SHP77 (cell line): ENCODE data around the gene ABCC3.

Experiments used
- DNase-seq, 2 experiments: peaks; one replicate each; lab custom pipeline; 2025; lab: John Stamatoyannopoulos, UW

Gene ABCC3

DNA sequence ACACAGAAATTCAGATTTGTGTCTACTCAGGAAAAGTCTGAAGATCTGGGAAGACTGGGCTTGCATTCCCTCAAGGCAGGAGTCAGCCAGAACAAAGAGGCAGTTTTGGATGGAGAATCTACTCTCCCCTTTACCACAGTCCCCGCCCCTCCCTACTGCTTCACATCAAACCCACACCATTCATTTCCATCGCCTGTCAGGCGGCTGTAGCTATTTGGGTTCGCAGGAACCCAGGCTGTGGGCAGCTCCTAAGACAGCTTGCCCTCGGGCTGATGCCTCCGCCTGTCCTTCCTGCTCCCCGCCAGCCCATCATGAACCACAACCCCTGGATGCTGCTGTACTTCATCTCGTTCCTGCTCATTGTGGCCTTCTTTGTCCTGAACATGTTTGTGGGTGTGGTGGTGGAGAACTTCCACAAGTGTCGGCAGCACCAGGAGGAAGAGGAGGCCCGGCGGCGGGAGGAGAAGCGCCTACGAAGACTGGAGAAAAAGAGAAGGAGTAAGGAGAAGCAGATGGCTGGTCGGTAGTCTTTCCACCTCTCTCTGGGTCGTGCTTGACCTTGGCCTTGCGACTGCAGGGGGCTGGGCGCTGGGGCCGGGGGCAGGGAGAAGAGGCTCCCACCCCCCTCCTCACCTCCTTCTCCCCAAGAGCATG is 27.0 kb upstream of the ABCC3 start:
- DNase-seq, result no peak

GRCh38 chr17:50608700-50609379 is 25.8 kb upstream of the ABCC3 start:
- peak; percentile 63 to 65 for DNase-seq

DNA sequence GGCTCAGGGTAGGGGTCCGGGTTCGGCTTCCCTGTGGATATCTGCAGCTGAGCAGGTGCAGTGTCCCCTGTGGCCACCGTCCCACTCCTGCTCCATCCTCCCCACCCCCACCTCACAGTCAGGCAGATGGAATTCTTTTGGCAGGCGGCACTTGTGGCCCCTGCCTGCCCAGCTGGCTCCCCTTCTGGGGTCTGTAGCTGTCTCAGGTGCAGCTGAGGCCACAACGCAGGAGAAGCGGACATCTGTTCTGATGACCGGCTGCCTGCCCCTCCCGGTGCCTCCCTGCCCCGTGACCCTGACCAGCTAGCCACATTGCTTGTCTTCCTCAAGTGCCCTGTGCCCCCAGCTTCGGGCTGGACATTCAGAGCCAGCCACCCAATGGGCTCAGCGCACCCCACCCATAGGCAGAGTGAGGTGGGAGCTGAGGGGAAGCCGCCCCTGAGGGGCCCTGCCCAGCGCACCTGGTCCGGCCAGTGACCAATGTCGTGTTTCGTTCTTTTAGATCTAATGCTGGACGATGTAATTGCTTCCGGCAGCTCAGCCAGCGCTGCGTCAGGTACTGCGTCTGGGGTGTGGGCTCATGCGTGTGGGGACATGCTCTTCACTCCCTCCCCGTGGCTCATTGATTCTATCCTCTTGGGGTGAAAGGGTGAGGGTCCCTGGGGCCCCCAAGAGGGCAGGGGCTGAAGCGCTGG is 25.2 kb upstream of the ABCC3 start:
- peak; percentile 65 to 67 for DNase-seq

DNA sequence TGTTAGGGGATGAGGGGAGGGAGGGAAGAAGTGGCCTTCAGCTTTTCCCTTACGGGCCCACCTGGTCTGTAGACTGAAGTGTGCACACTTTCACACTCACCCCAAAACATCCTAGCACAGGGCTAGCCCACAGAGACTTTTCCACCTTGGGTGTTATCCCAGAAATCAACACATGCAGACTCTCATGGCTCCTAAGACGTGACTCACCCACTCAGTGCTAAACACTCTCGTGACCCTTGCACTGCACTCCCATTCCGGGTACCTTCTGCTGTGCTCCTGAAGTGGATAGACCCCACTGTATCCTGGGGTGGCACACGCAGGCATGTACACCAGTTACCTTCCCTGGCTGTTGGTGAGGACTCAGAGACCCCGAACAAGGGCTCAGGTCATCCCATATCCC is 23.0 kb upstream of the ABCC3 start:
- DNase-seq, result no peak

DNA sequence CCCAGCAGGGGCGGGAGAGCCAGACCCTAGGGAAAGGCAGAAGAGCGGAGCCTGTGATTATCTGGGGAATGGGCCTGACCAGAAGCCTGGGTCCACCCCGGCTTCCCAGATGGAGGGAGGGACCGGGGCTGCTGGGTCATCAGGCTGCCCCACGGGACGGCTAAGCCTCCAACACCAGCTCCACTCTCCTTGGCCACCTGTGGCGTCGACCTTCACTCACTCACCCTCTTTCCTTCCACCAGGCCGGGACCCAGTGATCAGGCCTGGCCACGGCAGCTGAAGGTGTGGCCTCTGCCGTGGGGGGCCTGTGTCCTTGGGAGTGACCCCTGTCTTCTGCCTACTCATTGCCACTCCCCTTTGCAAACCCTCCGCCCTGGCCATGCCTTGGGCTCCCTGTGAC is 22.4 kb upstream of the ABCC3 start:
- no peak for DNase-seq

- DNase-seq, result no peak
These were observed 21.4 kb upstream of the ABCC3 start for GRCh38 chr17:50613007-50613992.

DNA sequence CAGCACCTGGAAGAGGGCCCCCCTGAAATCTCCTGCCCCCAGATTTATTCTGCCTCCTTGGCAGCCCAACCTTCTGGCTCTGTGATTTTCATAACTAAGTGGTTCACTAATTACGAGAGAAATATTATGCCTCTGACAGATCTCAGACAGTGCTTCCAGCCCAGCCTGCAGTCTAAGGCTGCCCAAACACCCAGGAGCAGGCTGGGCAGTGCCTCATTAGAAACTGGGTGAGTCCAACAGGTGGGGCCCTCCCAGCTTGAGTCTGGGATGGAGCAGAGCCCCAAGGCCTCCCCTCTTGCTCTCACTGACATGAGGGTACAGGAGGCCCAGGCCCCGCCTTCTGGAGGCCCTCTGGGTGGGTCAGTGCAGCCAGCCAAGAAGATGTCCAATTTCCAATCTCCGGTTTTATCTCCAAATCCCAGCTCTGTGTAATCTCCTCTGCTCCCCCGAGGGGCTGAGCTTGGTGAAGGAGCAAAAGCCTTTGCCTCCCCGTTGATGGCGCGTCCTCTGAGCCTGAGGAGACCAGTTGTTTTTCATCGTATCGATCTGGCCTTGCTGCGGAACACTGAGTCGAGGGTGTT is 20.1 kb upstream of the ABCC3 start:
- no peak for DNase-seq

GRCh38 chr17:50615828-50616227 is 18.9 kb upstream of the ABCC3 start:
- DNase-seq, result no peak

GRCh38 chr17:50618300-50618699 is 16.4 kb upstream of the ABCC3 start:
- DNase-seq, result no peak

DNA sequence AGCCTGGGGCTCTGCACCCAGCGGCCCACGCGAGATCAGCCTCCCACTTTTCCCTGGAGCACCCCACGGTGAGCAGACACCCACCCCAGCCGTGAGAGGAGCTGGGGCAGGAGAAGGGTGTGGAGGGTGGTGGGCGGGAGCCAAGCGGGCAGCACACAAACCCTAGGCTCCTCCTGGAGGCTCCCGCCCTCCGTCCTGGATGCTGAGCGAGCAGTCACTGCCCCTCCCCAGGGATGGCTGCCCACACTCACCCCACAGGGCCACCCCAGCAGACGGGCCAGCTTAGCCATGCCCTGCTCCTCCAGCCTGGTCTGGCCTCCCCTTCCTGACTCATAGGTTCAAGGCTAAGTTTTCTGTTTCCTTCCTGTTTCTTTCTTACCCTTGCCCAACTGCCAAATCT is 15.7 kb upstream of the ABCC3 start:
- no peak for DNase-seq

GRCh38 chr17:50619489-50619888 is 15.2 kb upstream of the ABCC3 start:
- no peak for DNase-seq

DNA sequence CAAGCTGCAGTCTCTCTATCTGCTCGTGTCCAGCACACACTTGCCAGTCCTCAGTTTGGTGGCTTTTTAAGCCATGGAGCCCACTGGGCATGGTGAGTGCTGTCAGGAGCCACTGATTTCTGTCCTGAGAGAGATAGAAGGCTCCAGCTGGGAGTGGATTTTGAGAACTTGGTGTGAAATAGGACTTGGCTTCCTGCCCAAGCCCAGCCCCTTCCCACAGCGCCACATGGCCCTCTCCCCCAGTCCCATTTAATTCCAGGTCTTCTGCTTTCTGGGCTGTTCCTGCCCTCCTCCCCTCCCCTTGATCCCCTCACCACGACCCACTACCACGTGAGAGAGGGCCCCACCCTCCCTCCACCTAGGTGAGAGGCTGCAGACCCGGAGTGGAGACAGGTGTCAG is 14.4 kb upstream of the ABCC3 start:
- DNase-seq, result no peak

DNA sequence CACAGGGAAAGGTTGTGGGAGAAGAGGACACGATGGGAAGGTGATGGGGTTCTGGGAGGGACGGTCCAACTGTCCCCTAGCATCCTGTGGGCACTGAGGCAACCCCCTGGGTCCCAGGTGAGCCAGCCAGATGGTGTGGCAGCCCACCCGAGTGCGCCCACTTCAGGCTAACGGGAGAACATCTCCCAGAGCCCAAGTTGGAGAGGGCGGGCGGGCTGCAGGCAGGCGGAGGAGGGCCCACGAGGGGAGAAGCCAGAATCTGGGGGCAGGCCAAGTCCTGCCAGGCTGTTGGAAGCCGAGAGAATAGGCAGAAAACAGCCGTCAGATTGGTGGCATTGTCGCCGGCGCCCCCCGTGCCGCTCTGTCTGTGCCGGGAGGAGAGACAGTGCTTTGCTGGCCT is 13.8 kb upstream of the ABCC3 start:
- DNase-seq, result peak; percentile 34 to 49

- DNase-seq, result peak; percentile 84 to 87
These were observed 13.1 kb upstream of the ABCC3 start for GRCh38 chr17:50621574-50622031.

DNA sequence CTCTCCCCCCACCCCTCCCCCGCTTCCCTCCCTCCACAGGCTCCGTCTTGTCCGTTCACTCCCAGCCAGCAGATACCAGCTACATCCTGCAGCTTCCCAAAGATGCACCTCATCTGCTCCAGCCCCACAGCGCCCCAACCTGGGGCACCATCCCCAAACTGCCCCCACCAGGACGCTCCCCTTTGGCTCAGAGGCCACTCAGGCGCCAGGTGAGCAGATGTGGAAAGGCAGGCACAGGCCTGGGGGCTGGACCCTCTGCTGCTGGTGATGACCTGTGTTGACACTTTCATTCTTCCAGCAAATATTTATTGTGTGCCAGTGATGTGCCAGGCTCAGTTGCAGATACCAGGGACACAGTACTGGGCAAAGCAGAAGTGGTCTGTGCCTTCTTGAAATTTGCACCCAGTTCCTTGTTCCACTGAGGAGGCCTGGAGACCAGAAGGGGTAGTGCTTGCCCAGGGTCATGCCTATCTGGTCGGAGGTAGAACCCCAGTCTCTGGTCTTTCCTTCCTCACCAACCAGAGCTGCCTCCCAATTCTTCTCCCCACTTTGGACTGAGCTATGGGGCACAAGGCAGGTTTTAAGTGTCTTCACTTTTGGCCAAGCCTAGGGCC is 10.3 kb upstream of the ABCC3 start:
- no peak for DNase-seq

DNA sequence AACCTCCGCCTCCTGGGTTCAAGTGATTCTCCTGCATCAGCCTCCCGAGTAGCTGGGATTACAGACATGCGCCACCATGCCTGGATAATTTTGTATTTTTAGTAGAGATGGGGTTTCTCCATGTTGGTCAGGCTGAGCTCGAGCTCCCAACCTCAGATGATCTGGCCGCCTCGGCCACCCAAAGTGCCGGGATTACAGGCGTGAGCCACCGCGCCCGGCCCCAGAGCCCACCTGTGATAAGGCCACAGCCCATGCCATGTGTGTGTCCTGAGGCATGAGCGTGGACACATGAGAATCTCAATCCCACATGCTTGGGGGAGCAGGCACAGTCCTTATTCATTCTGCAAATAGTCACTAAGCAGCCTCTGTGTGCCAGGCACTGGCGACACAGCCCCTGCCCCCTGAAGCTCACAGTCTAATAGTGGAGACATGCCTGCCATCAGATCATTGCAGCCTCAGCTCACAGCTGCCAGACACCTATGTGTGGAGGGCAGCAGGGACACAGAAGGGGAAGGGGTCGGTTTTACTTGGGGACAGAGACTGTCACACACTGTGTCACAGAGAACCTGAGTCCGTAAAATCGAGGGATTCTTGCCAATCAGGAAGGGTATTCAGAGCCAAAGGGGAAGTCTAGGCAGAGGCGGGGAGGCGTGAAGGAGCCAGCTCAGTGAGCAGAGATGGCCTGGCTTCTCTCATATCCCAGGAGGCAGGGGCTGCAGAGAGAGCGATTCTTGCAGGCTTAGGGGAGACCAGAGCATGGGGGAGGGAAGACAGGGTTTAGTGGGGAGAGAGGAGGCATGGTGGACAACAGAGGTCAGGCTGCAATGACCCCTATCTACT is 9.4 kb upstream of the ABCC3 start:
- no peak for DNase-seq

- DNase-seq, result peak; percentile 87 to 90
These were observed 8.6 kb upstream of the ABCC3 start for GRCh38 chr17:50626037-50626574.

- no peak for DNase-seq
These were observed 7.5 kb upstream of the ABCC3 start for GRCh38 chr17:50627036-50627781.
